ENCODE results near the gene DUSP2.

The DUSP2 gene

DNA sequence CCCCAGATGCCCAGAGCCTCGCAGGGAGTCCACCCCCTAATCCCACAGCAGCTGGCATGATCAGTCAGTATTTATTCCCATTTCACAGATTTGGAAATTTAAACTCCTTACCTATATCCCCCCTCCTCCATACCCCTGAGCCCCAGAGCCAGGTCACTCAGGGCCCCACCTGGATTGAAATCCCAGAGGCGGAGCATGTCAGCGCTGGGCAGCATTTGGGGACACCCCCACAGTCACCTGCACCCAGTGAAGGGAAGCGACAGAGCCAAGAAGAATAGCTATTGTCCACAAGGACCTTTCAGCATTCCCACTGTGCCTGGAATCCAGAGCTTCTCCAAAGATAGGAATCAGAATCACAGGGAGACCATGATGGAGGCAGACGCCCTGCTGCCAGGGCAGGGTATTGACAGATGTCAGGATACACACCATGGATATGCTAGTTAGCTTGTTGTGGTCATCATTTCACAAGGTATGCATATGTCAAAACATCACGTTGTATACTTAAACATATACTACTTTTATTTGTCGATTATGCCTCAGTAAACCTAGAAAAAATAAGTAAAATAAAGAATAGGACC lies 6.0 kb downstream of the DUSP2 start:
- Histone ChIP-seq H3K4me3 (ENCODE audit: low read depth in 1 of 2, low read length in 2 of 2) (no peak overlapping the region), H3K27me3 (ENCODE audit: control insufficient read depth in 1 of 2, insufficient read depth in 2 of 2, low read length in 2 of 2) (no peaks in the 10 kb centered on the region), H3K9ac (ENCODE audit: low read depth in 1 of 2, low read length in 2 of 2) (peak overlapping the region in 1 of 2 donors; percentile 44), H3K36me3 (ENCODE audit: control insufficient read depth in 1 of 2, insufficient read depth in 2 of 2, low read length in 2 of 2) (no peaks in the 10 kb centered on the region), H3K4me1 (ENCODE audit: control insufficient read depth in 1 of 2, insufficient read depth in 2 of 2, low read length in 2 of 2) (peaks cover 13 to 14% of the 10 kb centered on the region in 2 donors), H3K9me3 (ENCODE audit: control insufficient read depth in 1 of 2, low read length in 2 of 2) (no peaks in the 10 kb centered on the region), H3K27ac (ENCODE audit: low read depth, low read length) (no peak overlapping the region)

DNA sequence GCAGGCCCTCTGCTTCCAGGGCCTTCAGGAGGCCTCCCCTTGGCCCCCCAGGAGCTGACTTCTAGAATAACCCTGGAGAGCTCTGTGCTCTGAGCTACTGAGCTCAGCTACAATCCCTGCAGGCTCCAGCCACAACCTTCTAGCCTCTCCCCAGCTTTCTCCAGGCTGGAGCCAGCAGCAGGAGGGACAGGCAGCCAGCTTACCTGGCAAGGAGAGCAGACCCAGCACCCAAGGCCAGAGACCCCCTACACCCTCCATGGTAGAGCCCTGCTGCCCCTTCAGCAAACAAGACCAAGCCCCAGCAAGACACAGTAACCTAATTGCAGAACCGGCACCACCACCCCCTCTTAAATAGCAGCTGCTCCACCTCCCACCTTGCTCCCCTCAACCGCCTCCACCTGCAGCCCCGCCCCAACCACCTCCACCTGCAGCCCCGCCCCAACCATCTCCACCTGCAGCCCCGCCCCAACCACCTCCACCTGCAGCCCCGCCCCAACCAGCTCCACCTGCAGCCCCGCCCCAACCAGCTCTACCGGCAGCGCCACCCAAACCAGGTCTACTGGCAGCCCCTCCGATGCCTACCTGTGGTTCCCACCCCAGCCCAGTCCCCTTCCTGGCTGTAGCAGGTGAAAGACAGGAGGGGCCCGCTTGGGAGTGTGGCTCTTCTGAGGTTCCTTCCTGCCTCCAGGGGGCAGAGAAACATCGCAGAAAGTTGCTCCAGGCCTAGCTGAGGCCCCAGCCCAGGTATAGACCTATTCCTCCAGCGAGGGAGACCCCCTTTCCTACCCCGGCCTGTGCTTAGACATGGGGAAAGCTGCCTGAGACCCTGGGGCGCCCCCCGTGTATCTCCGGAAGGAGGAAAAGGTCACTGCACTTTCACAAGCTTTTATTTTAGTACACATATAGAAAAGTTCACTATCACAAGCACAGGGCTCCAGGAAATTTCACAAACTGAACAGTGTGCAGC lies 6.8 kb downstream of the DUSP2 start, which contains the start of gene ASTL:
Gene ASTL (minus strand): TSS at position 324 of the 967 bp plus-strand sequence. CDS start 66 bp downstream, at position 258.
- no peaks in the 10 kb centered on the region for H3K9me3 ChIP-seq (ENCODE audit: control insufficient read depth in 1 of 2, low read length in 2 of 2)
- H3K4me3 ChIP-seq (ENCODE audit: low read depth in 1 of 2, low read length in 2 of 2), result no peak within 1 kb of the TSS
- peaks cover 5 to 11% of the 10 kb centered on the region in 2 donors for H3K4me1 ChIP-seq (ENCODE audit: control insufficient read depth in 1 of 2, insufficient read depth in 2 of 2, low read length in 2 of 2)
- no peak within 1 kb of the TSS for H3K27ac ChIP-seq (ENCODE audit: low read depth, low read length)
- H3K27me3 ChIP-seq (ENCODE audit: control insufficient read depth in 1 of 2, insufficient read depth in 2 of 2, low read length in 2 of 2), result no peaks in the 10 kb centered on the region
- H3K36me3 ChIP-seq (ENCODE audit: control insufficient read depth in 1 of 2, insufficient read depth in 2 of 2, low read length in 2 of 2), result no peaks in the 10 kb centered on the region
- H3K9ac ChIP-seq (ENCODE audit: low read depth in 1 of 2, low read length in 2 of 2), result peak within 1 kb of the TSS in 1 of 2 donors; percentile 44

DNA sequence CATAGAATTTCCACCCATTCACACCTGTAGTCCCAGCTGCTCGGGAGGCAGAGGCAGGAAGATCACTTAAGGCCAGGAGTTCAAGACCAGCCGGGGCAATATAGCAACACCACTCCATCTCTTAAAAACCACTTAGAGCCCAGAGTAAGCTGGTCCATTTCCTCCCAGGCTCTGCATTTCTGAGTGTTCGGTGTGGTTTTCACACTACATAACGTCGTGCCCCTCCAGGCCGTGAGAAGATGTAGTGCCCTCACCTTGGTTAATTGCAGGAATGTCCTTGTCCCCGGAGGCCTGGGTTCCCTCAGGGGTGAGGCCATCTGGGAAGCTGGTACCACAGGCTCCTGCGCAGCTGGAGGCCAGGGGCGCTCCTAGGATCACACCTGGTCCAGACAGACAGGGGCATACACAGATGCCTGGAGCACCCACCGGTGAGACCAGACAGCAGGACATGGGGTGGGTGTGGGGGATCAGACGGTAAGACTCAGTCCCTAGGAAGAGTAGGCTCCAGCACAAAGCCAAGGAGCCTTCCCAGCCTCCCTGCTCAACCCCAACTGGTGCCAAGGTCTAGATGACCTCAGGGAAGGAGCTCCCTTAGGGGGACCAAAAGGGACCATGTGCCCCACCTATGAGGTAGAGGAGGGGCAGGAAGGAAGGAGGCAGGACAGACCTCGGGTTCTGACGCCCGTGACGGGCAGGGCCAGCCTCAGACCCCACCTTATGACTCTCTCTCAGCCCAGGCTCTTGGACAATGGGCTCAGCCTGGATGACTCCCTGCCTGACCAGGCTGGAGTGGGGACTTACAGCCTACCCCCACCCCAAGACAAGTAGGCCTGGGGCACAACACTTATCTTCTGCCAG lies 7.7 kb downstream of the DUSP2 start:
- H3K9ac ChIP-seq (ENCODE audit: low read depth in 1 of 2, low read length in 2 of 2), result no peak overlapping the region
- no peaks in the 10 kb centered on the region for H3K9me3 ChIP-seq (ENCODE audit: control insufficient read depth in 1 of 2, low read length in 2 of 2)
- peaks cover 3 to 8% of the 10 kb centered on the region in 2 donors for H3K4me1 ChIP-seq (ENCODE audit: control insufficient read depth in 1 of 2, insufficient read depth in 2 of 2, low read length in 2 of 2)
- H3K4me3 ChIP-seq (ENCODE audit: low read depth in 1 of 2, low read length in 2 of 2), result no peak overlapping the region
- H3K27me3 ChIP-seq (ENCODE audit: control insufficient read depth in 1 of 2, insufficient read depth in 2 of 2, low read length in 2 of 2), result no peaks in the 10 kb centered on the region
- no peak overlapping the region for H3K27ac ChIP-seq (ENCODE audit: low read depth, low read length)
- H3K36me3 ChIP-seq (ENCODE audit: control insufficient read depth in 1 of 2, insufficient read depth in 2 of 2, low read length in 2 of 2), result no peaks in the 10 kb centered on the region

DNA sequence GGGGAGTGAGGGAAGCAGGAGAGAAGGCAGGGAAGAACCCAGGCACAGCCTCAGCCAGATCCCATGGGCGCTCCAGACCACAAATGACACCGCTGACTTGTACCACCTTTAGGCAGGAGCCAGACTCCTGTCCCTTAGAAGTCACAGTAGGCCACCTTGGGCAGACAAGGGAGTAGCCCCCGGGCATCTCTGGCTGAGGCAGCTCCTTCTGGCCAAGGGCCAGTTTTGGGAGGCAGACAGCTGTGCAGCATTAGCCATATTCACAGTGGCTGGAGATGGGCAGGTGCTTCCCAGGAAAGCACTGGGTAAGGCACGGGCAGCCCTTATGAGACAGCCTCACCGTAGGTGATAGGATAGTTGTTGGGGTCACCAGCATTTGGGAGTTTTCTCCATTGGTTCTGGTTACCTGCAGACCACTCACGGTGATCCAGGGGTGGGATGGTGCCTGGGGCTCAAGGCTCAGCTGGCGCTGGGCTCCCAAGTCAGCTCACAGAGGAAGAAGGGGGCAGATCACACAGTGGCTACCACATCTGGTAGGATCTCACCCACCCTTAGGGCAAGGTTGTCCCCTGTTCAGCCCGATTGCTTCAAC lies 9.0 kb downstream of the DUSP2 start:
- no peak overlapping the region for H3K9ac ChIP-seq (ENCODE audit: low read depth in 1 of 2, low read length in 2 of 2)
- H3K4me3 ChIP-seq (ENCODE audit: low read depth in 1 of 2, low read length in 2 of 2), result no peak overlapping the region
- H3K36me3 ChIP-seq (ENCODE audit: control insufficient read depth in 1 of 2, insufficient read depth in 2 of 2, low read length in 2 of 2), result no peaks in the 10 kb centered on the region
- no peaks in the 10 kb centered on the region for H3K27me3 ChIP-seq (ENCODE audit: control insufficient read depth in 1 of 2, insufficient read depth in 2 of 2, low read length in 2 of 2)
- H3K27ac ChIP-seq (ENCODE audit: low read depth, low read length), result no peak overlapping the region
- H3K4me1 ChIP-seq (ENCODE audit: control insufficient read depth in 1 of 2, insufficient read depth in 2 of 2, low read length in 2 of 2), result peaks cover 3 to 15% of the 10 kb centered on the region in 2 donors
- H3K9me3 ChIP-seq (ENCODE audit: control insufficient read depth in 1 of 2, low read length in 2 of 2), result no peaks in the 10 kb centered on the region

DNA sequence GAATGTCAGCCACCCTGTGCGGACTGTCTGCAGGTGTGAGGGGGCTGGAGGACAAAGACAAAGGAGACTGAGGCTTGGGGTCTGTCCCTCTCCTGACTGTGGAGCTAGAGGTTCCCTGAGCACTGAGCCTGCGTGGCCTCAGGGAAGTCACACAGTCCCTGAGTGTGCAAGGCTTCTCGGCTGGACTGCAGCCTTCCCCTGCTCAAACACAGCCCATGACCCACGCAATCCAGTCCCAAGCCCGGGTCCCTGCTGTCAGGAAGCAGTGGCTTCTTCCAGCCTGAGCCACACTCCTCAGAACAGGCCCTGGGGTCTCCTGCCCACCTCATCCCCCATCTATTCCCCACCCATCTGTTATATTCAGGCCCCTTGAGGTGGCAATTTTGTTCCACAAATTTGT lies 9.6 kb downstream of the DUSP2 start:
- H3K4me3 ChIP-seq (ENCODE audit: low read depth in 1 of 2, low read length in 2 of 2), result no peak overlapping the region
- peaks cover 3 to 18% of the 10 kb centered on the region in 2 donors for H3K4me1 ChIP-seq (ENCODE audit: control insufficient read depth in 1 of 2, insufficient read depth in 2 of 2, low read length in 2 of 2)
- H3K9ac ChIP-seq (ENCODE audit: low read depth in 1 of 2, low read length in 2 of 2), result no peak overlapping the region
- H3K27me3 ChIP-seq (ENCODE audit: control insufficient read depth in 1 of 2, insufficient read depth in 2 of 2, low read length in 2 of 2), result no peaks in the 10 kb centered on the region
- H3K27ac ChIP-seq (ENCODE audit: low read depth, low read length), result no peak overlapping the region
- no peaks in the 10 kb centered on the region for H3K9me3 ChIP-seq (ENCODE audit: control insufficient read depth in 1 of 2, low read length in 2 of 2)
- H3K36me3 ChIP-seq (ENCODE audit: control insufficient read depth in 1 of 2, insufficient read depth in 2 of 2, low read length in 2 of 2), result no peaks in the 10 kb centered on the region

DNA sequence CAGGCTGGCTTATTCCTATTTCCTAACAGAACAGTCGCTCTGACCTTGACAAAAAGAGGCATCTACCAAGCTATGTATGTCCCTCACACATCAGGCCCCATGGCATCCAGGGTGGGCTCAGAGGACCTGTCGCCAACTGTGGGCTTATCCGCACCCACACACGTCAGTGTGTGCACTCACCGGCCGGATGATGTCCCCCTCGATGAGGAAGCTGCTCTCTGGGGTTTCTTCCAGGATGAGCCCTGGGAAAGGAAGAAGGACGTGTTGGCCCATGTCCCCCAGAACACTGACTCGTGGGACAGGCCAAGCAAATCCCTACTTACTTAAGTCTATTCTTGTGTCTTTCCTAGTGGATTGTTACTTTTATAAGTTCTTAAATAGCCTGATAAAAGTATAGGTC lies 10.1 kb downstream of the DUSP2 start:
- no peak overlapping the region for H3K4me3 ChIP-seq (ENCODE audit: low read depth in 1 of 2, low read length in 2 of 2)
- H3K9ac ChIP-seq (ENCODE audit: low read depth in 1 of 2, low read length in 2 of 2), result no peak overlapping the region
- H3K4me1 ChIP-seq (ENCODE audit: control insufficient read depth in 1 of 2, insufficient read depth in 2 of 2, low read length in 2 of 2), result peaks cover 3 to 18% of the 10 kb centered on the region in 2 donors
- no peaks in the 10 kb centered on the region for H3K27me3 ChIP-seq (ENCODE audit: control insufficient read depth in 1 of 2, insufficient read depth in 2 of 2, low read length in 2 of 2)
- no peaks in the 10 kb centered on the region for H3K9me3 ChIP-seq (ENCODE audit: control insufficient read depth in 1 of 2, low read length in 2 of 2)
- no peak overlapping the region for H3K27ac ChIP-seq (ENCODE audit: low read depth, low read length)
- H3K36me3 ChIP-seq (ENCODE audit: control insufficient read depth in 1 of 2, insufficient read depth in 2 of 2, low read length in 2 of 2), result no peaks in the 10 kb centered on the region

DNA sequence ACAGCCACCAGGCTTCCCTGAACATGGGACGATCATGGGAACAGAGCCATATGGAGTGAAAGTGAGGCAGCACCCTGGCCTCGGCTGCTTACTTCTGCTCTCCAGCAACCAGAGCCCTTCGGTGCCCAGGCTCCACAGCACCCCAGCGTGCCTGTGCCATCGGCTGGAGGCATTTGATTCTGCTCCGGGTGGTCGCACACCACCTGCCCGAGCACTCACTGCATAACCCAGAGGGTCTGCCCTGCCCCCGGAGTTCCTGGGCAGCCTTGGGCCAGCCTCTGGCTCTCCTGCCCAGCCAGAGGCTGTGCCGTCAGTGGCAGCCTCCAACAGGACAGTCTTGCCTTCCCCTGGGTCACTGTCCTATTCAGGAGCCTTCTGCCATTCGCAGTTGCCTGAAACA lies 10.8 kb downstream of the DUSP2 start:
- H3K4me1 ChIP-seq (ENCODE audit: control insufficient read depth in 1 of 2, insufficient read depth in 2 of 2, low read length in 2 of 2), result peaks cover 3 to 18% of the 10 kb centered on the region in 2 donors

DNA sequence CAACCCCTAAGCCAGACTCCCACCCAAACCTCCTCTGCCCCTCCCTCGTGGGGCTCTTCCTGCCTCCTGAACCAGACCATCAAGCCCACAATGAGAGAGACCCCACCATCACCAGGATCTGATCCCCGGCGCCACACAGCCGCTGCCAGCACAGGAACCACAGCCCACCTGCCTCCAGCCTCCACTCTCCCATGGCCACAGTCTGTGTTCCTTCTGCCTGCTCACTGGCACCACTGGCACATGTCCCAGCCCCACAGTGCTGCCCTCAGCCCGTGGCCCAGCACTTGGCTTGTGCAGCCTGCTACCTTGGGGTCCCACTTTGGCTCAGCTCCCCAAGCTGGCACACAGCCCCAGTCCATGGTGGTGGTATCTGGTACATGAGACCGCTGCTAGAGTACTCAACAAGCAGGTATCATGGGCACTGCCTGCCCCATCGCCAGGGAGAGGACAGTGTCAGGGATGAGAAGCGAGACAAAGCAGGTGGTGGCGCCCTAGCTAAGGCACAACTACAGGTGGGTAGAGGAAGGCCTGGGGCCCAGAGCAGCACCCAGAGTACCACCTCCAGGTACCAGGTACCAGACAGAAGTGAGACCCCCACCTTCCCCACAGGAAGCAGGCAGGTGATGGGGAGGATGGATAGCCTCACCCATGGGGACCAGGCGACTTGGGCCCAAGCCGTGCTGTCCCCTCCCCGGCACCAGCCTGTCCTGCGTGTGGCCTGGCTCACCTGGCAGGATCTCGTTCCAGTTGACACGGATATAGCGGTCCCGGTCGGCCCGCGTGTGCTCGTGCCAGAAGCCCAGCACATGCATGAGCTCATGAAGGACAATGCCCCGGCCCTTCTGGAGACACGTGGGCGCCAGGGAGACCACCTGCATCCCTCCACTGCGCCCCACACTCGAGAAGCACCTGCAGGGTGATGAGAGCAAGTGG lies 13.2 kb downstream of the DUSP2 start:
- Histone ChIP-seq H3K9ac (ENCODE audit: low read depth in 1 of 2, low read length in 2 of 2) (no peak overlapping the region), H3K27ac (ENCODE audit: low read depth, low read length) (no peak overlapping the region), H3K9me3 (ENCODE audit: control insufficient read depth in 1 of 2, low read length in 2 of 2) (no peaks in the 10 kb centered on the region), H3K4me1 (ENCODE audit: control insufficient read depth in 1 of 2, insufficient read depth in 2 of 2, low read length in 2 of 2) (peaks cover 0 to 10% of the 10 kb centered on the region in 2 donors), H3K36me3 (ENCODE audit: control insufficient read depth in 1 of 2, insufficient read depth in 2 of 2, low read length in 2 of 2) (no peaks in the 10 kb centered on the region), H3K27me3 (ENCODE audit: control insufficient read depth in 1 of 2, insufficient read depth in 2 of 2, low read length in 2 of 2) (no peaks in the 10 kb centered on the region), H3K4me3 (ENCODE audit: low read depth in 1 of 2, low read length in 2 of 2) (no peak overlapping the region)

More for the DNA sequence above, 10.8 kb downstream of the DUSP2 start:
- Histone ChIP-seq H3K27me3 (ENCODE audit: control insufficient read depth in 1 of 2, insufficient read depth in 2 of 2, low read length in 2 of 2) (no peaks in the 10 kb centered on the region), H3K27ac (ENCODE audit: low read depth, low read length) (no peak overlapping the region), H3K9me3 (ENCODE audit: control insufficient read depth in 1 of 2, low read length in 2 of 2) (no peaks in the 10 kb centered on the region), H3K36me3 (ENCODE audit: control insufficient read depth in 1 of 2, insufficient read depth in 2 of 2, low read length in 2 of 2) (no peaks in the 10 kb centered on the region), H3K4me3 (ENCODE audit: low read depth in 1 of 2, low read length in 2 of 2) (no peak overlapping the region), H3K9ac (ENCODE audit: low read depth in 1 of 2, low read length in 2 of 2) (no peak overlapping the region)
